Measurements from ENCODE around the gene ETV6. TPM values are rescaled to one million over a fixed set of nuclear protein-coding genes. Genes with fewer than 3 reads are reported as not detected.

The ETV6 gene
- total RNA-seq, 8 experiments from 2014 or later: 2.9 to 18.6 (median 4.9) TPM

GRCh38 chr12:11717519-11717961, 68.1 kb downstream of the ETV6 start:
- peak overlapping the region; percentile 52 to 72 for H3K27ac ChIP-seq
- peaks cover 25 to 36% of the 10 kb centered on the region in 2 donors for H3K4me1 ChIP-seq (replicated peaks in 1 of 2)
- peak in 5 of 8 experiments; percentile 58 to 79 (median 70) for ATAC-seq (replicated peaks in 6 of 8)
- WGBS, 10 experiments: 17 to 93% (median 60%) methylated on average over 1 to 8 of the region's 8 CpGs; no CpG with 5 or more reads in 2 of the 10 experiments
- H3K4me3 ChIP-seq: no peak overlapping the region
- in situ Hi-C loops (cut with MboI; ENCODE audit: low pct_unique_long_range_greater_than_20kb in 2 of 9, low sequenced_read_pairs in 9 of 9, unreplicated experiment in 9 of 9): no loop called here

DNA sequence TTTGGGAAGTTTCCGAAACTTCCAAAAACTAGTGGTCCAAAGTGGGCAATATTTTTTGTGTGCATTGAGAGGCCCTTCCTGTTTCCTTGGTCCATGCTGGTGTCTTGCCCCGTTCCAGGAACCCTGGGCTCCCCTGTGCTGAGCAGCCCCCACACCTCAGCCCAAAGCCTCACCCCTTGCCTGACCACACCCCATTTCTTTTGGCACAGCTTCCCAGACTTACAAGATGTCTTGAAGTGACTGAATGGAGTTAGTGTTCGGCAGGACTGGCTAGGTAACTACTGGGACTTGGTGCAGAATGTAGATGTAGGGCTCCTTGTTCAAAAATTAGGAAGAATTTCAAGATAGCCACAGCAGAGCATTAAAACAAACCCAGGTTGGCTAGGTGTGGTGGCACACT, 68.6 kb downstream of the ETV6 start:
- no peak for ATAC-seq (replicated peaks in 6 of 8)
- WGBS, 10 experiments: 82 to 100% (median 96%) methylated on average over 1 to 2 of the region's 3 CpGs; no CpG with 5 or more reads in 4 of the 10 experiments
- peak overlapping the region; percentile 41 to 72 for H3K27ac ChIP-seq
- in situ Hi-C loops (cut with MboI; ENCODE audit: low pct_unique_long_range_greater_than_20kb in 2 of 9, low sequenced_read_pairs in 9 of 9, unreplicated experiment in 9 of 9): no loop called here
- H3K4me1 ChIP-seq (replicated peaks in 1 of 2): peaks cover 25 to 36% of the 10 kb centered on the region in 2 donors
- no peak overlapping the region for H3K4me3 ChIP-seq

DNA sequence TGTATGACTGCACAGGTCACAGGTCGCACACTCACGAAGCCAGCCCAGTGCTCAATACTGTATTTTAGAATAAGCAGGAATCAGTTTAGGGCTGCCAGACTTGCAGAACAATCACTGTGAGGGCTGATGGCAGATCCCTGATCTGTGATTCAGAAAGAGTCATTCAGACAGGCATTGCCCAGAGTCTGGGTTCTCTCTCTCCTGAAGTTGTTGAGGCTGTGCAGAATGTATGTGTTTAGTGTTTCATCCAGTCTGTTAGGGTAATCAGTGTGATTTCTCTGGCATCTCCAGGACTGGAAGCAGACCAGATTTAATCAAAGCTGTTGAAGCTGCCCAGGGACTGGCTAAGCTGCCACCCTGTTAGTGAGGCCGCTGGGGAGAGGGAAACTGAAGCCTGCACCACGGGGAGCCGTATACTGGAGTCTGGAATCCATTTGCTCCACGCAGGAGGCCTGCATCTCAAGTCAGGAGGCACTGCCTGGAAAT, 69.3 kb downstream of the ETV6 start:
- ATAC-seq (replicated peaks in 6 of 8): no peak
- in situ Hi-C loops (cut with MboI; ENCODE audit: low pct_unique_long_range_greater_than_20kb in 2 of 9, low sequenced_read_pairs in 9 of 9, unreplicated experiment in 9 of 9): no loop called here
- 41 to 89% (median 60%) methylated on average over 1 to 5 of the region's 6 CpGs; no CpG with 5 or more reads in 7 of the 10 experiments for WGBS, 10 experiments
- Histone ChIP-seq H3K4me3 (no peak overlapping the region), H3K27ac (peak overlapping the region in 1 of 2 donors; percentile 41), H3K4me1 (replicated peaks in 1 of 2) (peaks cover 25 to 36% of the 10 kb centered on the region in 2 donors)

DNA sequence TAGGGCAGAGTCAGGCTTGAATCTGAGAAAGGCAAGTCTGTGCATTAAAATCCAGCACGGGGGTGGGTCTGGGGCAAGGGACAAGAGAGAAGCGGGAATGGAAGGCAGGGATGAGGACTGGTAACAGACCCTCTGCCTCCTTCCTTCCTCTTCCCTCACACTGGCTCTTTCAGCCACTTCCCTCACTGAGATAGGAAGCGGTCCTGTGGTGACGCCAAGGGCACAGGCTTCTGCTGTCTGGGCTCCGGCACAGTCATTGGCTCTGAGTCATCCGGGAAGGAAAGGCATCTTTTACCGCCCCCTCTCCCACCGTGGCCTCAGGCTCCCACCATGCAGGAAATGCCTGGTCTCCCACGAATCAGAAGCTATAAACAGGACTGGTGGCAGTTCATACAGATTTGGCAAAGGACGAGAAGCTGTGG, 70.2 kb downstream of the ETV6 start:
- WGBS, 10 experiments: 0 to 100% (median 52%) methylated on average over 1 to 8 of the region's 10 CpGs; no CpG with 5 or more reads in 4 of the 10 experiments
- H3K4me3 ChIP-seq: no peak overlapping the region
- ATAC-seq (replicated peaks in 6 of 8): peak in 6 of 8 experiments; percentile 24 to 92 (median 40)
- H3K4me1 ChIP-seq (replicated peaks in 1 of 2): peaks cover 25 to 36% of the 10 kb centered on the region in 2 donors
- in situ Hi-C loops (cut with MboI; ENCODE audit: low pct_unique_long_range_greater_than_20kb in 2 of 9, low sequenced_read_pairs in 9 of 9, unreplicated experiment in 9 of 9): no loop called here
- H3K27ac ChIP-seq: no peak overlapping the region

GRCh38 chr12:11722071-11722470, 72.6 kb downstream of the ETV6 start:
- Histone ChIP-seq H3K27ac (no peak overlapping the region), H3K4me1 (replicated peaks in 1 of 2) (peaks cover 16 to 26% of the 10 kb centered on the region in 2 donors), H3K4me3 (no peak overlapping the region)
- ATAC-seq (replicated peaks in 6 of 8): no peak
- in situ Hi-C loops (cut with MboI; ENCODE audit: low pct_unique_long_range_greater_than_20kb in 2 of 9, low sequenced_read_pairs in 9 of 9, unreplicated experiment in 9 of 9): no loop called here
- 0 to 100% (median 70%) methylated on average over 1 to 2 of the region's 2 CpGs; no CpG with 5 or more reads in 1 of the 10 experiments for WGBS, 10 experiments

DNA sequence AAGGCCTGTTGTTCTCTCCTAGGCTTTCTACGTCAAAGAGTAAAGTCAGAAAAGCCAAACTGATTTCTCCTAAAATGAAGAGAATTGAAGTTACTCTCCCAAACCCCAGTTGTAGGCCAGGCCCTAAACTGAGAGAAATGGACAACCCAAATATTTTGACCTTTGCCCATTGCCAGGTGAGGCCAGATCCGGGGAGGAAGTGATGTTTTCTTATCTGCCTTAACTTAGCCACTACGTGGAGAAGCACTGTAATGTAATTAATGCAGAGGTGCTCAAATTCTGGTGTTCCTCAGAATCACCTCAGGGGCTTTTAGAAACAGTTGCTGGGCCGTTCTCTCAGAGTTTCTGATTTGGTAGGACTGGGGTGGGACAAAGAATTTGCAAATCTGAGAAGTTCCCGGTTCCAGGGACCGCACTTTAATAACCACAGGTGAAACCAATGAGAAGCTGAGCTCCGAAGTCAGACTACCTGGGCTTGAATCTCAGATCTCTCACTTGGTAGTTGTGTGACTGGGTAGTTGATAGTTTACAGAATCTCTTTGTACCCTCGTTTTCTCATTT, 73.2 kb downstream of the ETV6 start:
- 63 to 100% (median 87%) methylated on average over 1 to 7 of the region's 8 CpGs for WGBS, 10 experiments
- no peak overlapping the region for H3K27ac ChIP-seq
- in situ Hi-C loops (cut with MboI; ENCODE audit: low pct_unique_long_range_greater_than_20kb in 2 of 9, low sequenced_read_pairs in 9 of 9, unreplicated experiment in 9 of 9): no loop called here
- peaks cover 10 to 20% of the 10 kb centered on the region in 2 donors for H3K4me1 ChIP-seq (replicated peaks in 1 of 2)
- no peak for ATAC-seq (replicated peaks in 6 of 8)
- no peak overlapping the region for H3K4me3 ChIP-seq

GRCh38 chr12:11723993-11724392, 74.5 kb downstream of the ETV6 start:
- Histone ChIP-seq H3K27ac (no peak overlapping the region), H3K4me3 (no peak overlapping the region), H3K4me1 (replicated peaks in 1 of 2) (peaks cover 3 to 9% of the 10 kb centered on the region in 2 donors)
- in situ Hi-C loops (cut with MboI; ENCODE audit: low pct_unique_long_range_greater_than_20kb in 2 of 9, low sequenced_read_pairs in 9 of 9, unreplicated experiment in 9 of 9): no loop called here
- WGBS, 10 experiments: 86 to 100% (median 100%) methylated on average over 1 to 4 of the region's 6 CpGs; no CpG with 5 or more reads in 5 of the 10 experiments
- ATAC-seq (replicated peaks in 6 of 8): no peak

DNA sequence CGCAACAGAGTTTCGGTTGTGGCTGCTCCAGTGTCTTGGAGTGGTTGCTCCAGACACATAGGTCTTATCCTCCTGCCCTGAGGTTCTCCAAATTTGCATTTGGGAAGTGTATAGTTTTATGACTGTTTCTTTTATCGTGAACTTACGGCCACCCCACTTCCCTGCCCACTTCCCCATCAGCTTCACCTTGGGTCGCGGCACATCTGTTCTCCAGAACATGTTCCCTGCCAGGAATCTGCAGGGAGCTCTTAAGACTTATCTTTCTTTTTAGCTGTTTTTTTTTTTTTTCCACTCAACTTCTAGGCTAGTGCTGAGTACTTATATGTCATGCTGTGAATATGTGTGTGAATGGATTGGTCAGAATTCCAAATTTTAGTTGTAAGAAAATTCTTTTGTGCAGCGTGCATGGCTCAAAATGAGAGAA, 75.4 kb downstream of the ETV6 start:
- WGBS, 10 experiments: 45 to 100% (median 84%) methylated on average over 1 to 6 of the region's 7 CpGs; no CpG with 5 or more reads in 1 of the 10 experiments
- Histone ChIP-seq H3K4me3 (no peak overlapping the region), H3K27ac (no peak overlapping the region), H3K4me1 (replicated peaks in 1 of 2) (peaks cover 0 to under 1% of the 10 kb centered on the region in 2 donors)
- ATAC-seq (replicated peaks in 6 of 8): peak in 2 of 8 experiments; percentile 25 to 65
- in situ Hi-C loops (cut with MboI; ENCODE audit: low pct_unique_long_range_greater_than_20kb in 2 of 9, low sequenced_read_pairs in 9 of 9, unreplicated experiment in 9 of 9): no loop called here

DNA sequence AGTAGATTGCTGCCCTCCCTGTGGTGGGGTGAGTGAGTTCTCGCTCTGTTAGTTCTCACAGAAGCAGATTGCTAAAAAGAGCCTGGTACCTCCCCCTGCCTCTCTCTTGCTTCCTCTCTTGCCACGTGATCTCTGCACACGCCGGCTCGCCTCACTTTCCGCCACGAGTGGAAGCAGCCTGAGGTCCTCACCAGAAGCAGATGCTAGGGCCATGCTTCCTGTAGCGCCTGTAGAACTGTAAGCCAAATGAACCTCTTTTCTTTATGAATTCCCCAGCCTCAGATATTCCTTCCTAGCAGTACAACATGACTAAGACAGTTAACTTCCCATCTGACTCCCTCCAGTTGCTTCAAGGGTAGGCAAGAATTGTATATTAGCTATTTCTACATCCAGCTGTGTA, 76.2 kb downstream of the ETV6 start:
- H3K27ac ChIP-seq: no peak overlapping the region

DNA sequence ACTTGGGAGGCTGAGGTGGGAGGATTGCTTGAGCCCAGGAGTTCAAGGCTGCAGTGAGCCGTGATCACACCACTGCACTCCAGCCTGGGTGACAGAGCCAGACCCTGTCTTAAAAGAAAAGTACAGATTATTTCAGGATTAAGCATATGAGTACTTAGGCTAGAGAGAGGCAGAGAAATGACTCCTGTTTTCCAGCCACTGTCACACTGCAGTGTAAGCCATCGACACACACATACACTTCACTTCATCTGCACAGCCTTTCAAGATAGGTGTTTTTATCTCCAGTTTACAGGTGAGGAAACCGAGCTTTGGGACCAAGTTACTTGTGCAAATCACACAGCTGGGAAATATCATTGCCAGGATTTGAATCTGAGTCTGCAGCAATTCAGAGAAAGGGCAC, 77.2 kb downstream of the ETV6 start:
- 75 to 100% (median 80%) methylated on average over 1 to 2 of the region's 3 CpGs; no CpG with 5 or more reads in 5 of the 10 experiments for WGBS, 10 experiments
- H3K4me1 ChIP-seq (replicated peaks in 1 of 2): no peaks in the 10 kb centered on the region
- no peak overlapping the region for H3K4me3 ChIP-seq
- ATAC-seq (replicated peaks in 6 of 8): no peak
- in situ Hi-C loops (cut with MboI; ENCODE audit: low pct_unique_long_range_greater_than_20kb in 2 of 9, low sequenced_read_pairs in 9 of 9, unreplicated experiment in 9 of 9): no loop called here
- no peak overlapping the region for H3K27ac ChIP-seq

More for the DNA sequence above, 76.2 kb downstream of the ETV6 start:
- 90 to 100% (median 96%) methylated on average over 1 to 7 of the region's 8 CpGs; no CpG with 5 or more reads in 3 of the 10 experiments for WGBS, 10 experiments
- no peaks in the 10 kb centered on the region for H3K4me1 ChIP-seq (replicated peaks in 1 of 2)
- no peak for ATAC-seq (replicated peaks in 6 of 8)
- in situ Hi-C loops (cut with MboI; ENCODE audit: low pct_unique_long_range_greater_than_20kb in 2 of 9, low sequenced_read_pairs in 9 of 9, unreplicated experiment in 9 of 9): no loop called here
- no peak overlapping the region for H3K4me3 ChIP-seq

GRCh38 chr12:11727133-11727664, 77.7 kb downstream of the ETV6 start:
- in situ Hi-C loops (cut with MboI; ENCODE audit: low pct_unique_long_range_greater_than_20kb in 2 of 9, low sequenced_read_pairs in 9 of 9, unreplicated experiment in 9 of 9): no loop called here
- H3K4me3 ChIP-seq: no peak overlapping the region
- 58 to 100% (median 91%) methylated on average over 1 to 6 of the region's 12 CpGs; no CpG with 5 or more reads in 3 of the 10 experiments for WGBS, 10 experiments
- no peak overlapping the region for H3K27ac ChIP-seq
- no peaks in the 10 kb centered on the region for H3K4me1 ChIP-seq (replicated peaks in 1 of 2)
- no peak for ATAC-seq (replicated peaks in 6 of 8)

DNA sequence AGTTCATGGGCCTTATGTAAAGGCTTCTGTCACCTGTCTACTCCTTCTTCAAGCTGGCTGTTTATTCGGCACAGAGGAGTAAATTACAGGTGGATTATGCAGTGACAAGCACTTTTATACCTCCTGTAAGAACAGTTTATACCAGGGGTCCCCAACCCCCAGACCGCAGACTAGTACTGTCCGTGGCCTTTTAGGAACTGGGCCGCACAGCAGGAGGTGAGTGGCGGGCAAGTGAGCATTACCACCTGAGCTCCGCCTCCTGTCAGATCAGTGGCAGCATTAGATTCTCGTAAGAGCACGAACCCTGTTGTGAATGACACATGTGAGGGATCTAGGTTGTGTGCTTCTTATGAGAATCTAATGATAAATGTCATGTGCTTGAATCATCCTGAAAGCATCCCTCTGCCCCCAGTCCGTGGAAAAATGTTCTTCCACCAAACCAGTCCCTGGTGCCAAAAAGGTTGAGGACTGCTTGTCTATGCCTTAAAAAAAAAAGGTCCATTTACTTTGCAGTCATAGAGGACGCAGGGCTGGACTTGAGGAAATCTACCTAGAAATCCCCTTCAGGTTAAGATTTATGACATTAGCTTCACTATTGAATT, 78.8 kb downstream of the ETV6 start:
- H3K4me3 ChIP-seq: no peak overlapping the region
- H3K27ac ChIP-seq: no peak overlapping the region
- in situ Hi-C loops (cut with MboI; ENCODE audit: low pct_unique_long_range_greater_than_20kb in 2 of 9, low sequenced_read_pairs in 9 of 9, unreplicated experiment in 9 of 9): no loop called here
- no peak for ATAC-seq (replicated peaks in 6 of 8)
- H3K4me1 ChIP-seq (replicated peaks in 1 of 2): no peaks in the 10 kb centered on the region
- WGBS, 10 experiments: 71 to 100% (median 84%) methylated on average over 1 to 9 of the region's 10 CpGs; no CpG with 5 or more reads in 1 of the 10 experiments

- Histone ChIP-seq H3K27ac (no peak overlapping the region), H3K4me1 (replicated peaks in 1 of 2) (no peaks in the 10 kb centered on the region), H3K4me3 (no peak overlapping the region)
- ATAC-seq (replicated peaks in 6 of 8): no peak
- 72 to 100% (median 90%) methylated on average over 1 to 4 of the region's 4 CpGs; no CpG with 5 or more reads in 3 of the 10 experiments for WGBS, 10 experiments
- in situ Hi-C loops (cut with MboI; ENCODE audit: low pct_unique_long_range_greater_than_20kb in 2 of 9, low sequenced_read_pairs in 9 of 9, unreplicated experiment in 9 of 9): no loop called here
Measured at GRCh38 chr12:11729008-11729407, 79.5 kb downstream of the ETV6 start.
